ENCODE measurements around the gene SMIM41. TPM values are rescaled to one million over a fixed set of nuclear protein-coding genes. Genes with fewer than 3 reads are reported as not detected.

The SMIM41 gene
- polyA plus RNA-seq, 3 donors = not detected

GRCh38 chr12:52035190-52035589, 44.3 kb upstream of the SMIM41 start:
- peak overlapping the region in 5 of 7 donors; percentile 35 to 95 (median 86) for H3K27ac Mint-ChIP-seq
- no peaks in the 10 kb centered on the region for H3K9me3 ChIP-seq (replicated peaks in 1 of 2; ENCODE audit: control insufficient read depth in 1 of 2, insufficient read depth in 1 of 2, low read length in 2 of 2)
- H3K27me3 Mint-ChIP-seq (ENCODE audit: low read depth in 3 of 3) = peaks cover 32 to 45% (median 34%) of the 10 kb centered on the region in 3 donors
- no peak overlapping the region for H3K4me3 ChIP-seq (replicated peaks in 1 of 3; ENCODE audit: low read depth in 2 of 3, low read length in 3 of 3)
- H3K27me3 ChIP-seq (ENCODE audit: control insufficient read depth in 2 of 2, insufficient read depth in 2 of 2, low read length in 2 of 2) = peaks cover 8 to 28% of the 10 kb centered on the region in 2 donors
- H3K4me1 Mint-ChIP-seq = peaks cover 56% of the 10 kb centered on the region
- H3K4me2 ChIP-seq (replicated peaks; ENCODE audit: extremely low read depth, low read length, poor library complexity, severe bottlenecking) = no peak overlapping the region
- no peak for TF ChIP-seq CTCF (IDR thresholded peaks at IDR 0.05)
- intact Hi-C loops (cut with micrococcal nuclease) = no loop called here
- no peaks in the 10 kb centered on the region for H3K79me2 ChIP-seq (ENCODE audit: insufficient read depth, low read length)
- peak overlapping the region in 1 of 2 donors; percentile 71 for H3K4me3 Mint-ChIP-seq
- DNase-seq = no peak
- no peak overlapping the region for H2AFZ ChIP-seq (ENCODE audit: insufficient read depth, low read depth, low read length, poor library complexity, severe bottlenecking)
- no peaks in the 10 kb centered on the region for H3K36me3 ChIP-seq (replicated peaks in 1 of 2; ENCODE audit: control insufficient read depth in 1 of 2, insufficient read depth in 2 of 2, low read length in 2 of 2)
- H3K4me1 ChIP-seq (ENCODE audit: control insufficient read depth in 1 of 2, insufficient read depth in 2 of 2, low read length in 2 of 2) = peaks cover 37 to 52% of the 10 kb centered on the region in 2 donors
- H4K20me1 ChIP-seq (ENCODE audit: insufficient read depth, low read length) = no peaks in the 10 kb centered on the region
- H3K9me3 Mint-ChIP-seq = peaks cover 0 to 3% (median 0%) of the 10 kb centered on the region in 7 donors
- no peak overlapping the region for H3K9ac ChIP-seq (ENCODE audit: insufficient read depth, low read length, poor library complexity, severe bottlenecking)
- peaks cover 8 to 13% of the 10 kb centered on the region in 2 donors for H3K36me3 Mint-ChIP-seq
- H3K27ac ChIP-seq (ENCODE audit: low read depth in 1 of 2, low read length in 2 of 2) = no peak overlapping the region
- no CpG with 5 or more reads among the region's 4 CpGs for WGBS (ENCODE audit: insufficient coverage)

GRCh38 chr12:52035926-52036325, 43.6 kb upstream of the SMIM41 start:
- peaks cover 56% of the 10 kb centered on the region for H3K4me1 Mint-ChIP-seq
- H3K9me3 Mint-ChIP-seq = peaks cover 0 to 3% (median 0%) of the 10 kb centered on the region in 7 donors
- peaks cover 8 to 13% of the 10 kb centered on the region in 2 donors for H3K36me3 Mint-ChIP-seq
- no peaks in the 10 kb centered on the region for H3K79me2 ChIP-seq (ENCODE audit: insufficient read depth, low read length)
- H3K27ac Mint-ChIP-seq = peak overlapping the region; percentile 28 to 95 (median 85)
- H3K4me3 ChIP-seq (replicated peaks in 1 of 3; ENCODE audit: low read depth in 2 of 3, low read length in 3 of 3) = no peak overlapping the region
- no peak overlapping the region for H3K9ac ChIP-seq (ENCODE audit: insufficient read depth, low read length, poor library complexity, severe bottlenecking)
- no peak for TF ChIP-seq CTCF (IDR thresholded peaks at IDR 0.05)
- H3K9me3 ChIP-seq (replicated peaks in 1 of 2; ENCODE audit: control insufficient read depth in 1 of 2, insufficient read depth in 1 of 2, low read length in 2 of 2) = no peaks in the 10 kb centered on the region
- H3K36me3 ChIP-seq (replicated peaks in 1 of 2; ENCODE audit: control insufficient read depth in 1 of 2, insufficient read depth in 2 of 2, low read length in 2 of 2) = no peaks in the 10 kb centered on the region
- WGBS (ENCODE audit: insufficient coverage) = no CpG with 5 or more reads among the region's 2 CpGs
- H3K4me3 Mint-ChIP-seq = peak overlapping the region; percentile 65 to 71
- no peak overlapping the region for H3K27ac ChIP-seq (ENCODE audit: low read depth in 1 of 2, low read length in 2 of 2)
- no peaks in the 10 kb centered on the region for H4K20me1 ChIP-seq (ENCODE audit: insufficient read depth, low read length)
- H3K4me1 ChIP-seq (ENCODE audit: control insufficient read depth in 1 of 2, insufficient read depth in 2 of 2, low read length in 2 of 2) = peaks cover 37 to 52% of the 10 kb centered on the region in 2 donors
- no peak for DNase-seq
- H2AFZ ChIP-seq (ENCODE audit: insufficient read depth, low read depth, low read length, poor library complexity, severe bottlenecking) = no peak overlapping the region
- H3K27me3 ChIP-seq (ENCODE audit: control insufficient read depth in 2 of 2, insufficient read depth in 2 of 2, low read length in 2 of 2) = peaks cover 8 to 28% of the 10 kb centered on the region in 2 donors
- peaks cover 37 to 45% (median 37%) of the 10 kb centered on the region in 3 donors for H3K27me3 Mint-ChIP-seq (ENCODE audit: low read depth in 3 of 3)
- peak overlapping the region; percentile 69 for H3K4me2 ChIP-seq (replicated peaks; ENCODE audit: extremely low read depth, low read length, poor library complexity, severe bottlenecking)
- intact Hi-C loops (cut with micrococcal nuclease) = loop anchor here in 1 of 2 donors (2.0 kb wide), 1 partner anchor 15 kb away; the partner anchor contains the start of gene NR4A1

Measured in CD14-positive monocyte (primary cell).